ENCODE measurements around the gene SUPT20HL1.
"Not testable (repeated sequence)": the region's sequence is repeated elsewhere in the genome, so short reads cannot be mapped to it uniquely, and the experiment has no call there.

Gene SUPT20HL1

DNA sequence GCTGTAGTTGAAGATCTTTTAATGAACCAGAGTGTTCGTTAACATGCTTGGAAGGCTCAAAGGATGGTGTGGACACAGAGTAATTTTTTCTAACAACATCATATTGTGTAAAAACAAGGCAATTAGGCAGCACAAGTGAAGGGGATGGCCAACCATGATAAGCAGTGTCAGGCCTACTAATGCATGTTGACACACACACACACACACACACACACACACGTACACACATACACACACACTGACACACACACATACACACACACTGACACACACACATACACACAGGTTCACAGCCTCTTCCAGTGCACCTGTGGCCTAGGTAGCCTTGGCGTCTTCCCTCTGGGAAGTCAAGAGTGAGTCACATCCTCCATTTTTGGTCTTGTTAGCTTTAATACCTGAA is at the start of gene SUPT20HL1:
TSS of gene SUPT20HL1 (plus strand) at position 368 of the 400 bp plus-strand sequence. CDS start 2,122 bp downstream, outside the sequence.
- no peak for DNase-seq (ENCODE audit: low read depth in 2 of 2)

DNA sequence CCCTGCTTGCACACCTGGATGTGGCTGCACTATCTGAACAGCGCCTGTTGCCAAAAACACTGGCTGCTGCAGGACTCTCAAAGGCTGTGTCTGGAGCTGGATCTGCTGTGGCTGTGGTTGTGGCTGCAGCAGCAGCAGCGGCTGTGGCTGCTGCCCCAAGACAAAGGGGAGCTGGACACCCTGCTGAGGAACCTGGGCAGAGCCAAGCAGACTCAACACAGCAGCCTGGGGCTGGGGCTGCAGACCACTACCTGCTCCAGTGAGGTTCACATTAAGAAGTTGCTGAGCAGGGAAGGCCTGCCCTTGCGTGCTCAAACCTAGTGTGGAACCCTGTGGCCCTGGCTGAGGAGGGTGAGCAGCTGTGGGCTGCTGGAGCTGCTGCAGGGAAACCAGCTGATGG is 49.5 kb upstream of the SUPT20HL1 start:
- DNase-seq (ENCODE audit: low read depth in 2 of 2) = not testable (repeated sequence)

DNA sequence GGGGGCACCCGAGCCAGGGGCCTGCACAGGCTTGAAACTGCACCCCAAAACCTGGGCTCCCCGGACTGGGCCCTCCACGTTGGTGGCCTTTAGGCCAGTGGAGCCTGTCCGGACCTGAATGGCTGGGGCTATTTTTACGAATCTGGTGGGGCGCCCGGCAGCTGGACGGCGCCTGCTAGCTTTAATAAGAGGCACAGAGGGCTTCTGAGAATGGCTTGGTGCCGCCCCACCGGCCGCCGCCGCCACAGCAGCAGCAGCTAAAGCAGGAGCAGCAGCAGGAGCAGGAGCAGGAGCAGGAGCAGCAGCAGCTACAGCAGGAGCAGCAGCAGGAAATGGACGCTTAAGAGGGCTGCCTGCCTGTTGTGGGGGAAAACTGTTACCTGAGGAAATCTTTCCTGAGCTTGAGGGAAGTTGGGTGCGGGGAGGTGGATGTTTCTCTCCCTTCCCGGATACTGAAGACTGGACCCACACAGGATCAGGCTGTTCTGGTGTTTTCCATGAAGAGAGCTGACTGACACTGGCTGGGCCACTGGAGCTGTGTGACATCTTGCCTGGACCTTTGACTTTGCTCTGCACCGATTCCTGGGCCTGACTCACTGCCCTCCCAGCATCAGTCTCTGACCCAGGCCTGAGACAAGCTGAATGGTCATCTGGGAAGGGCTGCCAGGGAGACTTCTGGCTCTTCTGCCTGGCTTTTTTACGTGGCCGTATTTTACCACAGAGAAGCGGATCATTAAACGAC is 48.8 kb upstream of the SUPT20HL1 start:
- not testable (repeated sequence) for DNase-seq (ENCODE audit: low read depth in 2 of 2)

DNA sequence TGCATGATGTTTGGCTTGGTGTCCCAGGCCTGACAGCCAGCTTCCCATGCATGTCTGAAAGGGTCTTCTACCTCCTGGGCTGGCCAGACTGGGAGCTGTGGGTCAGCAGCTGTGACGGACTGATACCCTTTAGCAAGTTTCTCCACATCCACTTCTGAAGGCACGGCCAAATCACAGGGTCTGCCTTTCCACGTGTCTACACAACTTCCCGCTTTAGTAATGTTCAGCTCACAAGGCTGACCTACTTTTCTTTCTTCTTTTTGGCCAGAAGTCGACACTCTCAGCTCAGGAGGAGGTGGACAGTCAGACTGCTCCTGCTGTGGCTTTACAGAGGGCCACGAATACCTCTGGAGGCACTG is 48.2 kb upstream of the SUPT20HL1 start:
- DNase-seq (ENCODE audit: low read depth in 2 of 2) = not testable (repeated sequence)

DNA sequence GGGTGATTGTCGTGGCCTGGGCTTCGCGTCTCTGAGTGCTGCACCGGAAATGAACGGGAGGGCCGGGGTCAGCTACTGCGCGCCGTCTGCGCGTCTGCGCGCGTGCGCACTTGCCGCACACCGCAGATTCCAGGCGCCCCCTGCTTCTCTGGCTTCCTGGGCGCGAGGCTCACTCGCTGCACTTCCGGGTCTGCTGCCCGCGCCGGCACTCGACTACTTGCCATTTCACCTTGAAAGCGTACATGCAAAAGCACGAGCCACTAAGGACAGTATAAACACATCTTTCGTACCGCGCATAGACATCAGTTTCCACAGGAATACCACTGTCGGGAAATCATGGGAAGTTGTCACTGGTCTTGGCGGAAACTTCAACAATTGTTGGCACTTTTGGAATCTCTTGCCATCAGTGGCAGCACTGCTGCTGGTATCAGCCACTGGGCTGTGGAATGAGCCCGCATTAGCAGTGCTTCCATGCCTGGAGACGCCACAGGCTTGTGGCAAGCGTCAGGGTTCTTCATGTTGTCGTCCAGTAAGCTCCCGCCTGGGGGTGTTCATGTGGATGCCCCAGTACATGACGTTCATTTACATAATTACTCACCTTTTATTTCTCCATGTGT is 46.3 kb upstream of the SUPT20HL1 start, which contains the start of gene SUPT20HL2:
TSS of gene SUPT20HL2 (minus strand) at position 51 of the 617 bp plus-strand sequence. CDS start 754 bp downstream, outside the sequence.
- no peak for DNase-seq (ENCODE audit: low read depth in 2 of 2)

DNA sequence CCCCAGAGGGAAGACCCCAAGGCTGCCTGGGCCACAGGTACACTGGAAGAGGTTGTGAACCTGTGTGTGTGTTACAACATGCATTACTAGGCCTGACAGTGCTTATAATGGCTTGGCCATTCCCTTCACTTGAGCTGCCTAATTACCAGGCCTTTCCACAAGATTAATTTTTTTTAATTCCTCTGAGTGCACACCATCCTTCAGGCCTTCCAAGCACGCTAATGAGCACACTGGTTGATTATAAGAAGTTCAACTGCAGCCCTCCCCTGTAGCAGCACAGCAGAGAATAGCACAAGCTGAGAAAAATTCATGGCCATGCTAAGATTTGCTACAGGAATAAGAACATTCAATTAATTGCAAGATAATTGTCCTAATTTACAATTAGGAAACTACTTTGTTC is 44.3 kb upstream of the SUPT20HL1 start:
- DNase-seq (ENCODE audit: low read depth in 2 of 2) = no peak

DNA sequence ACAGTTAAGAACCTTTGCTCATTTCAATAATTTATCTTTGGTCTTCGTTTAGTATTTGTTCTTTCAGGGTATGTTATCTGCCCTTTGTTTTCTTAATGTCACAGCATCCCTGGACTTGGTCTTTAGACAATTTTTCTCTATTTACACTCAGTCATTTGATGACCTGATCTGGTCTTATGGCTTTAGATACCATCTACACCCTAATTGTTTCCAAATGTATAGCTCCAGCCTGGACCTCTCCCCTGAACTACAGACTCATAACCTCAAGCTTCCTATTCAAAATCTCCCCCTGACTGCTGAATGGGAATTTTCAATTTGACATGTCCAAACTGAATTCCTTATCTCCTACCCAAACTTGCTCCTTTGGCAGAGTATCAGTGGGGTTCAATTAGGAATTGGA is 42.9 kb upstream of the SUPT20HL1 start:
- DNase-seq (ENCODE audit: low read depth in 2 of 2) = no peak

DNA sequence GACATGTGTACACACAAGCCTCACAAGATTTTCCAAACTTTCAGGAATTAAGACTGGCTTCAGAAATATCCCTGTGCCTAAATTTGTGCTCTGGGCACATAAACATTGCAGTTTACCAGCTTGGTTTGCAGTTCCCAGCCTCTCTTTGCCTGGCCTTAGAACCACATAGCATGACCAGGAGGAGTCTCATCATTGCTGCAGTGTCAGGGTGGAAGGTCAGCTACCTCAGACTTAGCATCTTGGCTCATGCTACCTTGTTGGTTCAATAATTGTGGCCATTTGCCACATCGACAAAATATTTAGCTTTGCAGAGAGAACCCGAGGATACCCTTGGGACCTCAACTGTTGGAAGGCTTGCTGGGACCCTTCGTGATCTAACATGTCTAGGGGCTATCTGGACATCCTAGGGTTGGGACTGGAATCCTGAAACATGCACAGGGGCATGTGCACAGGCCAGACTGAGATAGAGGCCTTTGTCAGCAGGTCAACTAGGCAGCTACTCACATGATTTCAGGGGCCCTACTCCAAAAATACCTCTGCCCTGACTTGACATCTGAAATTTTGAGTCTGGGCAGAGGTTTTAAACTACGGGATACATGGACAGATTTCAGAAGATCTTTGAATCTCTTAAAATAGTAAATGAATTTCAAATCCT is 38.6 kb upstream of the SUPT20HL1 start:
- DNase-seq (ENCODE audit: low read depth in 2 of 2) = no peak

DNA sequence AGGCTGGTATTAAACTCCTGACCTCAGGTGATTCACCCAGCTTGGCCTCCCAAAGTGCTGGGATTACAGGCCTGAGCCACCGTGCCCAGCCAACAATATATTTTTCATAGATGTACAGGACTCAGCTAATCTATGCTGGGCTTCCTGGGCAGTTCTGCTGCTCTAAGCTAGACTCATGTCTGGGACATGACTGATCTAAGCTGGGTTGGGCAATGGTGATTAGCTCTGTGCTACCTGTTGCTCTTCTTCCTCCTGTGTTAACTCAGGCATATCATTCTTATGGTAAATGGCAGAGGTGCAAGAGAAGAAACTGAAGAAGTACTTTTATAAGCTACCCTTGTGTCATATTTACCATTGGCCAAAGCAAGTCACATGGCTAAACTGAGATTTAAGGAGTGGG is 35.2 kb upstream of the SUPT20HL1 start:
- DNase-seq (ENCODE audit: low read depth in 2 of 2) = no peak

DNA sequence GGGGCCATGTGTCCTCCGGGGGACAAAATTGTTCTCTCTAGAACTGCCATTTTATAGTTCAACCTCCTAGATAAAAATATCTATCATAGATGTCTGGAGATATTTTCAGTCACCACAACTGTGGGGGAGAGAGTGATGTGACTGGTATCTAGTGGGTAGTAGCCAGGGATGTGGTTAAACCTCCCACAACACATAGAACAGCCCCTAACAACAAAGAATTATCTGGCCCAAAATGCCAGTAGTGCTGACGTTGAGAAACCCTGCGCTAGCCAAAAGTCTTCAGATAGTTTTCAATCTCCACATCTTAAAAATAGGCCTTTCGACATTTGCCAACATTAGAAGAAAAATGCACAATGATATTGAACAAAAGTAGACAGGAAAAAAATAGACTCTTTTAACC is 27.6 kb upstream of the SUPT20HL1 start:
- no peak for DNase-seq (ENCODE audit: low read depth in 2 of 2)

DNA sequence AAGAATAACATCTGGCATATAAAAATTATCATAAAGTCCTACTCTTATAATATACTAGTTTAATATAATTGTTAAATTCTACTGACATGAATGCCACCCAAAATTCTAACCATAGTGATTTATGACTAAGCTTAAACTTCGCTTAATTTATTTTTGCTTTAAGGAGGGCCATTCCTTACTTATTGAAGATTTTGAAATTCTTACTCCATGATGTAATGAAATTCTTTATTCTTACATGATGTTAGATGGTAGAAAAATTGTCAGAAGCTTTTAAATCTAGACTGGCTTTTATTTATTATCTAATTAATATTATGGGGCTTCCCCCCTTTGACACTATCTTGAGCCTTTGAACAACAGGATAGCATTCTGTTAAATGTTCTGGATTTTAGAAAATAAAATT is 27.1 kb upstream of the SUPT20HL1 start:
- no peak for DNase-seq (ENCODE audit: low read depth in 2 of 2)

DNA sequence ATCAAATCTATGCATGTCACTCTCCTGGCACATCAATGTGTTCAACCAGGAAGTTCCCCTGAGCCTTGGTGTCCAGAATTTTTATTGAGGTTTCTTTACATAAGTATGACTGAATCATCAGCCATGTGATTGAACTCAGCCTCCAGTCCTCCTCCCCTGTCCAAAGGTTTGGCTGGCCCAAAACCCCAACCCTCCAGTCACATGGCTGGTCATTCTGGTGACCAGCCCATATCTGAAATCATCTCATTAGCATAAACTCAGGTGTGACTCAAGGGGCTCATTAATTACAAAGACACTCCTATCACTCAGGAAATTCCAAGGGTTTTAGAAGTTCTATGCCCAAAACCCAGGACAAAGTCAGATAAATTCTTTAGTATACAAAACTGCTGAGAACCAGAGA is 26.0 kb upstream of the SUPT20HL1 start:
- DNase-seq (ENCODE audit: low read depth in 2 of 2) = no peak

DNA sequence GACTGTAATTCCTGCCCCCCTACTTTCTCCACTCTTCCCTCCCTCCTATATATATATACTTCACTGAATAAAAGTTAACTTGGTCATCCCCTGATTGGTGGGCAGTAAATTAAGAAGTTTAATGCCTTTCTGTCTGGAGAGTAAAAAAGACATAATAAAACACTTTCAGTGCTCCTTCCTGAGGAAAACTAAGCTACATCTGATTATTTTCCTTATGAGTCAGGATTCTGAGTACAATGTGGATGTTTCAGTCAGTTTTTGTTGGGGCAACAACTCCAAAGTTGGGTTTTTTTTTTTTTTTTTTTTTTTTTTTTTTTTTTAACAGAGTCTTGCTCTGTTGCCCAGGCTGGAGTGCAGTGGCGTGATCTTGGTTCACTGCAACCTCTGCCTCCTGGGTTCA is 24.6 kb upstream of the SUPT20HL1 start:
- DNase-seq (ENCODE audit: low read depth in 2 of 2) = no peak

DNA sequence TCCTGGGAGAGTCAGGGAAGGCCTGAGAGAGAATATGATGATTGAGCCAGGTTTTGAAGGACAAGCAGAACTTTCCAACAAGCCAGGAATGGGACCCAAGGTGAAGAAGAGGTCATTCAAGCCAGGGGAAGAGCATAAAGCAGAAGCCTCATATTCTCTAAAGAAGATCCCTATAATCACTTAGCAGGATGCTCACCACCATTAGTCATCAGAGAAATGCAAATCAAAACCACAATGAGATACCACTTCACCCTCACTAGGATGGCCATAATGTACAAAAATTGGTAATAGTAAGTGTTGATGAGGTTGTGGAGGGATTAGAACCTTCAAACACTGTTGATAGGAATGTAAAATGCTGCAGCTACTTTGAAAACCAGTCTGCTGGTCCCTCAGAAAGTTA is 20.5 kb upstream of the SUPT20HL1 start:
- DNase-seq (ENCODE audit: low read depth in 2 of 2) = no peak

DNA sequence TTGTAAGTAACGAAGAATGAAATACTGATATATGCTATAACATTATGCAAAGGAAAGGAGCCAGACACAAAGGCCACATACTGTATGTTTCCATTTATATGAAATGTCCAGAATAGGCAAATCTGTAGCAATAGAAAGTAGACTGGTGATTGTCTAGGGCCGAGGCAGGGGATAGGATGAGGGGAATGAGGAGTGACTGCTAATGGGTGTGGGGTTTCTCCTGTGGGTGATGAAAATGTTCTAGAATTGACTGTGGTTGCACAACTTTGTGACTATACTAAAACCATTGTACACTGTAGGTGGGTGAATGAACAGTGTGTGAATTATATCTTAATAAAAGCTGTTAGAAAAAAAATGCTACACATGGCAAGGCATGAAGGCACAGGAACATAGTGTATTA is 19.9 kb upstream of the SUPT20HL1 start:
- DNase-seq (ENCODE audit: low read depth in 2 of 2) = no peak

DNA sequence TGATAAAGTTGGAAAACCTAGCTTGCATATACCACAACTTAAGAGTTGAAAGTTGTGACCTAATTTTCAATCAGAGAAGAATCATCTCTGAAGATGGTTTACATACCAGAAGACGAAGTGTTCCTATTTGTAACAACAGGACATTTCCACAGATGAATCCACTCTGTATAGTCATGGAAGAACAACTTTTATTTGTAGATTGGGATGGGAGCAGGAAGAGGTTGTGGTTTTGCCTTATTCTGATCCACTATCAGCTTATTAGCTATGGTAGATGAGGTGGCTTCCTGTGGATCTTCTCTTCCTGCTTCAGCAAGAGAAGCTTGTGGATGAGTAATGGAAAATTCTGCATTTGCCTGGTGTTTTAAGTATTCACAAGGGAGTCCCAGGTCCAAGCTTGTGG is 18.6 kb upstream of the SUPT20HL1 start:
- no peak for DNase-seq (ENCODE audit: low read depth in 2 of 2)

DNA sequence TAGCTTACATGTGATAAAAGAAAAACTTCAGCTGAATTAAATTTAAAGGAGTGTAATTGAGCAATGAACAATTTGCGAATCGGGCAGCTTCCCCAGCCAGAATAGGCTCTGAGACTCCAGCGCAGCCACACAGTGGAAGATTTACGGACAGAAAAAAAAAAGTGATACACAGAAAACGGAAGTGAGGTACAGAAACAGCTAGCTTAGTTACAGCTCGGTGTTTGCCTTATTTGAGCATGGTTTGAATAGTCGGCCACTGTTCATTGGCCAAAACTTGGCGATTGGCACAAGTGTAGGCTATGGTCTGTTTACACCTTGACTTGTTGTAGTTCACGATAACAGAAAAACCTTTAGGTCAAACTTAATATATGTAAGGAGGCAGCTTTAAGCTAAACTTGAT is 16.7 kb upstream of the SUPT20HL1 start:
- no peak for DNase-seq (ENCODE audit: low read depth in 2 of 2)

DNA sequence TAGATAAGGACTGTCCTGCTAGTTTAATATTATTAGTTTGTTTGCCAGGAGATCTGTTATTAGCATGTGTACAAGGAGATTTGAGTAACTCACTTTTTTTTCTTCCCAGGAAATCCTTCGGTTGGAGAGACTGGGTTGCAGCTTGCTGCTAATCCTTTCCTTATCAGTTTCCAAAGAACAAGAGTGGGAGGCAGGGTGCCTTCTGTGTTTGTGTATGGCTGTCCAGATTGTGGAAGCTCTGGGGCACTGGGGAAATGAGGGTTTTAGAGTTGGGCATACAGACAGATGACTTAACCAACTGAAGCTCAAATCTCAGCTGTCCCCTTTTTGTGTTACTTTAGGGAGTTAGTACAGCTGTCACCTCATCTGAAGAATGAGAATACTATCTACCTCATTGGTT is 12.6 kb upstream of the SUPT20HL1 start:
- DNase-seq (ENCODE audit: low read depth in 2 of 2) = no peak

DNA sequence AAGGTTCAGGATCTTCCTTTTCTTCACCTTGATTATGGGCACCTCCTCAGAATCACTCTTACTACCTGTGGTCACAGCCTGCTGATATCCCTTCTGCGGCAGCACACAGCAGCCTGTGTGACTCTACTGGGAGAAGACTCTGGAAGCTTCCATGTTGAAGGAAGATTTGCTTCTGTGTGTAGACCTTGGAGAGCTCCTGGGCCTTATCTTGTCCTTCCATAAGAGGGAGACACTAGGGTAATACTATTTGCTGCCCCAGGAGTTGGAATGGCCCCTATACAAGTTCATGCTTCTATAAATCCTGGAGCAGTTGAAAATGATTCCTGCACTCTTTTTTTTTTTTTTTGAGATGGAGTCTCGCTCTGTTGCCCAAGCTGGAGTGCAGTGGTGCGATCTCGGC is 10.2 kb upstream of the SUPT20HL1 start:
- no peak for DNase-seq (ENCODE audit: low read depth in 2 of 2)

DNA sequence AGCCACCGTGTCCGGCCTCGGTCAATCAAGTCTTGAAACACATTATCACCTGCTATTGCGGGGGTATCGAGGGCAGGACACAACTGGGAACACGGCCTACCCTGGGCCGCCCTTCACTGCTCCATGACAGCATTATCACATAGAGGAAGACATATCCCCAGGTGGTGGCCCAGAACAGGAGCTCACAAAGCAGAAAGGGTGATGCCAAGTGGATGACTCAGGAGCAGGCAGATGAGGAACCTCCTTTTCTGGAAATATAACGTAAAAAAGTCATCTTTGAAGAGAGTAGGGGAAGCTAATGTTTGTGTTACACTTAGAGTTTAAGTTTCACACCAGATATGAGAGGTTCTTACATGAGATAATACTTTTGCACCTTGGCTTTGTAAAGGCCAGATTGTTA is 5.3 kb upstream of the SUPT20HL1 start:
- DNase-seq (ENCODE audit: low read depth in 2 of 2) = no peak

DNA sequence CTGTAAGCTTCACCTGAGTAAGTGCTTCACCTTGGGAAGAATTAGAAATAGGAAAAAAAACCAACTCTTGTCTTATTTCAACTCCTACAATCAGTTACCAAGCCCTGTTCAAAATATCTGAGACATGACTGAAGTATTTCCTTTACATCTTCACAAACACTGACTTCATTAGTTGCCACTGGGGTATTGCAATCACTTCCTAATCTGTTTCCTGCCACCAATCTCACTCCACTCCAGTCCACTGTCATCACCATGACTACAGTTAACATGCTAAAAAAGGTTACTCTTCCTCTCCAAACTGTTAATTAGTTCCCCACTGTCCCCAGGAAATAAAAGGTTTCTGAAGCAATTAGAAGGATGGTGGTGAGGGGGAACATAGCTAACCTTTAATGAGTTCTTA is 3.3 kb upstream of the SUPT20HL1 start:
- DNase-seq (ENCODE audit: low read depth in 2 of 2) = no peak

DNA sequence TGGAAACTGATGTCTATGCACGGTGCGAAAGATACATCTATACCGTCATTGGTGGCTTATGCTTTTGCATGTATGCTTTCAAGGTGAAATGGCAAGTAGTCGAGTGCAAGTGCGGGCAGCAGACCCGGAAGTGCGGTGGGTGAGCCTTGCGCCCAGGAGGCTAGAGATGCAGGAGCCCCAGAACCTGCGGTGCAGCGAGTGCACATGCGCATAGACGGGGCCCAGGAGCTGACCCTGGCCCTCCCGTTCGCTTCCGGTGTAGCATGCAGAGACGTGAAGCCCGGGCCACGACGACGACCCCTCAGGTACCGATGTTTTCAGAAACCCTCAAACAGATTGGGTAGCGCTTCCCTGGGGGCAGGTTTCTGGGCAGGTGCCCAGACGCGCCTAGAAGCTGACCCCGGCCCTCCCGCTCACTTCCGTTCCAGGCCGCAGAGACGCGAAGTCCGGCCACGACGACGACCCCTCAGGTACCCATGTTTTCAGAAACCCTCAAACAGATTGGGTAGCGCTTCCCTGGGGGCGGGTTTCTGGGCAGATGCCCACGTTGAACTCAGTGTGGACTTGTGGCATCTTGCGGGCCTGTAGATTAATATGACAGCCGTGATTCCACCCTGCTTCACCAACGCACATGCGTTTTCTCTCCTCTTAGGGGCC is 1.8 kb downstream of the SUPT20HL1 start:
- not testable (repeated sequence) for DNase-seq (ENCODE audit: low read depth in 2 of 2)

Data from stimulated activated CD4-positive, alpha-beta T cell treated with anti-CD3 and anti-CD28 coated beads, Interleukin-12 subunit alpha, Interleukin-12 subunit beta, amount 100 ng/mL, for 24 hours (primary cell).